Neural cell (in vitro differentiated cells): ENCODE results near the gene PNCK. TPM values are rescaled to one million over a fixed set of nuclear protein-coding genes. Genes with fewer than 3 reads are reported as not detected.

Experiments
- H2AFZ ChIP-seq: fragments of 200-600, 300-800 bp; sonication (generic), shearing (Covaris generic); 2 replicates; pipeline ENCODE4 v1.6.0; 2014; ENCODE audit warnings: low read depth, mild to moderate bottlenecking, antibody characterized with exemption, low read length, moderate library complexity
- H3F3A ChIP-seq: fragments of 200-600 bp; shearing (Covaris generic); 2 replicates; pipeline ENCODE4 v1.6.1; 2016; ENCODE audit warnings: mild to moderate bottlenecking, moderate library complexity, mixed read lengths, antibody characterized with exemption, low read length; ENCODE audit not compliant: insufficient read depth, poor library complexity, severe bottlenecking
- H3K27ac ChIP-seq: fragments of 200-600, 300-800 bp; sonication (generic), shearing (Covaris generic); 2 replicates; pipeline ENCODE4 v1.5.1; 2014; ENCODE audit warnings: mild to moderate bottlenecking, low read length, moderate library complexity
- H3K27me3 ChIP-seq: fragments of 300-800, 200-600 bp; sonication (generic), shearing (Covaris generic); 2 replicates; pipeline ENCODE4 v1.6.0; 2014; ENCODE audit warnings: mild to moderate bottlenecking, low read depth, low read length, moderate library complexity; ENCODE audit not compliant: insufficient read depth
- H3K36me3 ChIP-seq: fragments of 300-800, 200-600 bp; sonication (generic), shearing (Covaris generic); 2 replicates; pipeline ENCODE4 v1.5.1; 2014; ENCODE audit warnings: mild to moderate bottlenecking, antibody characterized with exemption, low read length, moderate library complexity; ENCODE audit not compliant: insufficient read depth
- H3K4me2 ChIP-seq: fragments of 300-800, 200-600 bp; sonication (generic), shearing (Covaris generic); 2 replicates; pipeline ENCODE4 v1.6.0; 2014; ENCODE audit warnings: mild to moderate bottlenecking, low read length
- H3K4me3 ChIP-seq: fragments of 300-800, 200-600 bp; sonication (generic), shearing (Covaris generic); 2 replicates; pipeline ENCODE4 v1.5.1; 2014; ENCODE audit warnings: mild to moderate bottlenecking, low read length, moderate library complexity
- H3K79me2 ChIP-seq: fragments of 200-600 bp; shearing (Covaris generic); replicated peaks from 2 replicates; pipeline ENCODE4 v1.6.0; 2014; ENCODE audit warnings: mild to moderate bottlenecking, low read length, moderate library complexity; ENCODE audit not compliant: insufficient read depth
- H3K9ac ChIP-seq: fragments of 300-800, 200-600 bp; sonication (generic), shearing (Covaris generic); 2 replicates; pipeline ENCODE4 v1.6.1; 2016; ENCODE audit warnings: mild to moderate bottlenecking, low read length, mixed read lengths
- H3K9me2 ChIP-seq: fragments of 200-600 bp; shearing (Covaris generic); 2 replicates; pipeline ENCODE4 v1.6.1; 2016; ENCODE audit warnings: mild to moderate bottlenecking, low read length, mixed read lengths; ENCODE audit not compliant: insufficient read depth
- H3K9me3 ChIP-seq: fragments of 200-600, 300-800 bp; sonication (generic), shearing (Covaris generic); 2 replicates; pipeline ENCODE4 v1.6.1; 2016; ENCODE audit warnings: mild to moderate bottlenecking, mixed run types, low read length, moderate library complexity, mixed read lengths
- H4K20me1 ChIP-seq: fragments of 200-600 bp; shearing (Covaris generic); 2 replicates; pipeline ENCODE4 v1.6.1; 2016; ENCODE audit warnings: mild to moderate bottlenecking, mixed run types; ENCODE audit not compliant: insufficient read depth
- EP300 ChIP-seq: fragments of 450-650 bp; conservative IDR thresholded peaks from 2 replicates; pipeline ENCODE4 v1.6.1; 2014; ENCODE audit warnings: antibody characterized with exemption, mild to moderate bottlenecking, moderate library complexity; ENCODE audit not compliant: poor library complexity, severe bottlenecking
- EZH2 ChIP-seq: fragments of 200-600, 300-800 bp; shearing (Covaris generic), sonication (generic); IDR thresholded peaks from 2 replicates; pipeline ENCODE4 v1.6.1; 2014; ENCODE audit warnings: antibody characterized with exemption, low read length, borderline replicate concordance, mild to moderate bottlenecking; ENCODE audit not compliant: insufficient read depth, poor library complexity, severe bottlenecking
- MXI1 ChIP-seq: fragments of 450-650 bp; conservative IDR thresholded peaks from 2 replicates; pipeline ENCODE4 v1.6.1; 2014; ENCODE audit warnings: antibody characterized with exemption, mild to moderate bottlenecking; ENCODE audit not compliant: poor library complexity, severe bottlenecking
- POLR2AphosphoS5 ChIP-seq: IDR thresholded peaks from 2 replicates; pipeline ENCODE4 v1.6.1; 2012
- RAD21 ChIP-seq: fragments of 450-650 bp; conservative IDR thresholded peaks from 2 replicates; pipeline ENCODE4 v1.6.1; 2014; ENCODE audit warnings: antibody characterized with exemption, mild to moderate bottlenecking, moderate library complexity
- SMC3 ChIP-seq: fragments of 450-650 bp; conservative IDR thresholded peaks from 2 replicates; pipeline ENCODE4 v1.6.1; 2014; ENCODE audit warnings: antibody characterized with exemption, mild to moderate bottlenecking, moderate library complexity; ENCODE audit not compliant: poor library complexity
- TAF1 ChIP-seq: IDR thresholded peaks from 2 replicates; pipeline ENCODE4 v1.6.1; 2012; ENCODE audit warnings: low read depth
- polyA plus RNA-seq: library from polyadenylated mRNA; depleted of rRNA; stranded (reverse); fragments of >200 nt; gene quantifications from 2 replicates; pipeline ENCODE4 v1.2.3, GENCODE V29; 2014
- TF ChIP-seq, protein P1 (sequence below): IDR thresholded peaks from 2 replicates; pipeline ENCODE4 v1.6.1; 2012; ENCODE audit warnings: borderline replicate concordance
- TF ChIP-seq, protein P2 (sequence below): fragments of 450-650 bp; IDR thresholded peaks from 2 replicates; pipeline ENCODE4 v1.5.1; 2014; ENCODE audit warnings: antibody characterized with exemption, mild to moderate bottlenecking, moderate library complexity; ENCODE audit not compliant: poor library complexity, severe bottlenecking

PNCK gene
- polyA plus RNA-seq, 1 donor from 2014 or later = 9.5 TPM

DNA sequence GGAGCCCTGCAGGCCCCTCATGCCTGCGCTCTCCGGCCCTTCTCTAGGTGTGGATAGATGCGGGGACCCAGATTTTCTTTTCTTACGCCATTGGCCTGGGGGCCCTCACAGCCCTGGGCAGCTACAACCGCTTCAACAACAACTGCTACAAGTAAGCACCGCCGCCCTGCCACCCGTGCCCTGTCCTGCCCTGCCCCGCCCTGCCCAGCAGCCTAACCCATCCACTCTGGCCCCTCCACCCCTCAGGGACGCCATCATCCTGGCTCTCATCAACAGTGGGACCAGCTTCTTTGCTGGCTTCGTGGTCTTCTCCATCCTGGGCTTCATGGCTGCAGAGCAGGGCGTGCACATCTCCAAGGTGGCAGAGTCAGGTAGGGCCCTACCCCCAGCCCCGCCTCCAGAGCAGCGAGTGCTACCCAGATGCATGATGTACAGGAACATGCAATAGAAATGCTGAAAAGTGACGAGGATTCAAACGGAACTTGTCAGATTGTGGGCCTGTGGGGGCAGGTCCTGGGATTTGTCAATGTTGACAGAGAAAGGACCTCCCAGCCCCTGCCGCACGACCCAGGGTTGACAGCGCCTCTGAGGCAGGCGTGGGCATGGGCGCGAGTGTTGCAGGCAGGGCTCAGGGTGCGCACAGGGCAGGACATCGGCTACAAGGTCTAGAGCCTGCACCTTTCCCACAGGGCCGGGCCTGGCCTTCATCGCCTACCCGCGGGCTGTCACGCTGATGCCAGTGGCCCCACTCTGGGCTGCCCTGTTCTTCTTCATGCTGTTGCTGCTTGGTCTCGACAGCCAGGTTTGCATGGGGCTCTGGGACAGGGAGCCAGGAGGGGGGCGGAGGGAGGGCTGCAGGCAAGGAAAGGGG lies 19.8 kb upstream of the PNCK start:
- Histone ChIP-seq H4K20me1 (peaks cover 4% of the 10 kb centered on the region), H2AFZ (no peak overlapping the region), H3K9me2 (no peaks in the 10 kb centered on the region), H3K79me2 (peaks cover 9% of the 10 kb centered on the region), H3K27ac (no peak overlapping the region), H3K4me3 (no peak overlapping the region), H3K9me3 (no peaks in the 10 kb centered on the region), H3K36me3 (no peaks in the 10 kb centered on the region), H3K27me3 (no peaks in the 10 kb centered on the region), H3K9ac (no peak overlapping the region), H3K4me2 (no peak overlapping the region), H3F3A (no peaks in the 10 kb centered on the region)
- TF ChIP-seq SMC3 = no peak
- no peak for TF ChIP-seq EP300
- TF ChIP-seq EZH2 = no peak
- TF ChIP-seq TAF1 = no peak
- no peak for TF ChIP-seq RAD21
- no peak for TF ChIP-seq MXI1
- TF ChIP-seq, protein P1, sequence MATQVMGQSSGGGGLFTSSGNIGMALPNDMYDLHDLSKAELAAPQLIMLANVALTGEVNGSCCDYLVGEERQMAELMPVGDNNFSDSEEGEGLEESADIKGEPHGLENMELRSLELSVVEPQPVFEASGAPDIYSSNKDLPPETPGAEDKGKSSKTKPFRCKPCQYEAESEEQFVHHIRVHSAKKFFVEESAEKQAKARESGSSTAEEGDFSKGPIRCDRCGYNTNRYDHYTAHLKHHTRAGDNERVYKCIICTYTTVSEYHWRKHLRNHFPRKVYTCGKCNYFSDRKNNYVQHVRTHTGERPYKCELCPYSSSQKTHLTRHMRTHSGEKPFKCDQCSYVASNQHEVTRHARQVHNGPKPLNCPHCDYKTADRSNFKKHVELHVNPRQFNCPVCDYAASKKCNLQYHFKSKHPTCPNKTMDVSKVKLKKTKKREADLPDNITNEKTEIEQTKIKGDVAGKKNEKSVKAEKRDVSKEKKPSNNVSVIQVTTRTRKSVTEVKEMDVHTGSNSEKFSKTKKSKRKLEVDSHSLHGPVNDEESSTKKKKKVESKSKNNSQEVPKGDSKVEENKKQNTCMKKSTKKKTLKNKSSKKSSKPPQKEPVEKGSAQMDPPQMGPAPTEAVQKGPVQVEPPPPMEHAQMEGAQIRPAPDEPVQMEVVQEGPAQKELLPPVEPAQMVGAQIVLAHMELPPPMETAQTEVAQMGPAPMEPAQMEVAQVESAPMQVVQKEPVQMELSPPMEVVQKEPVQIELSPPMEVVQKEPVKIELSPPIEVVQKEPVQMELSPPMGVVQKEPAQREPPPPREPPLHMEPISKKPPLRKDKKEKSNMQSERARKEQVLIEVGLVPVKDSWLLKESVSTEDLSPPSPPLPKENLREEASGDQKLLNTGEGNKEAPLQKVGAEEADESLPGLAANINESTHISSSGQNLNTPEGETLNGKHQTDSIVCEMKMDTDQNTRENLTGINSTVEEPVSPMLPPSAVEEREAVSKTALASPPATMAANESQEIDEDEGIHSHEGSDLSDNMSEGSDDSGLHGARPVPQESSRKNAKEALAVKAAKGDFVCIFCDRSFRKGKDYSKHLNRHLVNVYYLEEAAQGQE = no peak
- TF ChIP-seq POLR2AphosphoS5 = no peak
- TF ChIP-seq, protein P2, sequence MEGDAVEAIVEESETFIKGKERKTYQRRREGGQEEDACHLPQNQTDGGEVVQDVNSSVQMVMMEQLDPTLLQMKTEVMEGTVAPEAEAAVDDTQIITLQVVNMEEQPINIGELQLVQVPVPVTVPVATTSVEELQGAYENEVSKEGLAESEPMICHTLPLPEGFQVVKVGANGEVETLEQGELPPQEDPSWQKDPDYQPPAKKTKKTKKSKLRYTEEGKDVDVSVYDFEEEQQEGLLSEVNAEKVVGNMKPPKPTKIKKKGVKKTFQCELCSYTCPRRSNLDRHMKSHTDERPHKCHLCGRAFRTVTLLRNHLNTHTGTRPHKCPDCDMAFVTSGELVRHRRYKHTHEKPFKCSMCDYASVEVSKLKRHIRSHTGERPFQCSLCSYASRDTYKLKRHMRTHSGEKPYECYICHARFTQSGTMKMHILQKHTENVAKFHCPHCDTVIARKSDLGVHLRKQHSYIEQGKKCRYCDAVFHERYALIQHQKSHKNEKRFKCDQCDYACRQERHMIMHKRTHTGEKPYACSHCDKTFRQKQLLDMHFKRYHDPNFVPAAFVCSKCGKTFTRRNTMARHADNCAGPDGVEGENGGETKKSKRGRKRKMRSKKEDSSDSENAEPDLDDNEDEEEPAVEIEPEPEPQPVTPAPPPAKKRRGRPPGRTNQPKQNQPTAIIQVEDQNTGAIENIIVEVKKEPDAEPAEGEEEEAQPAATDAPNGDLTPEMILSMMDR = no peak

DNA sequence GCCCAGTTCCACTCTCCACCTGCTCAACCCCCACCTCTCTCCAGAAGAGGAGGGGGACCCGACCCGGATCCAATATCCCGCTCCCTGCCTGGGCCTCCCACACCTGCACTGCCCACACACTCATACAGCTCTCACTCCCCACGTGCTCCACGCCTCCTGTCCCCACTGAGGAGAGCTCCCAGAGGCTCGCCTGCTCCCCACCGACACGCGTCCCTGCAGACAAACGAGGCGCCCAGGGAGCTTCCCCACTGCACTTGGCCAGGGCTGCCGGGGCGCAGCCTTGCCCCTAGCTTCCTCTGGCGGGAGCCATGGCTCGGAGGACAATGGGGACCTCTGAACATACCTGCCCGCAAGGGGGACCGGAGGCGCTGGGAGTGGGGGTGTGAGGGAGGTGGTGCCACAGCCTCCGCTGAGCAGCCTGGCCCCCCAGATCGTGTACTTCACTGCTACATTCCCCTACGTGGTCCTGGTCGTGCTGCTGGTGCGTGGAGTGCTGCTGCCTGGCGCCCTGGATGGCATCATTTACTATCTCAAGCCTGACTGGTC lies 19.1 kb upstream of the PNCK start:
- Histone ChIP-seq H3K4me2 (no peak overlapping the region), H2AFZ (no peak overlapping the region), H3K36me3 (no peaks in the 10 kb centered on the region), H4K20me1 (peaks cover 4% of the 10 kb centered on the region), H3K9me3 (no peaks in the 10 kb centered on the region), H3F3A (no peaks in the 10 kb centered on the region), H3K9me2 (no peaks in the 10 kb centered on the region), H3K4me3 (no peak overlapping the region), H3K27me3 (no peaks in the 10 kb centered on the region), H3K27ac (no peak overlapping the region), H3K9ac (no peak overlapping the region), H3K79me2 (peaks cover 9% of the 10 kb centered on the region)
- TF ChIP-seq RAD21 = no peak
- TF ChIP-seq SMC3 = no peak
- TF ChIP-seq MXI1 = no peak
- TF ChIP-seq EP300 = no peak
- no peak for TF ChIP-seq POLR2AphosphoS5
- no peak for TF ChIP-seq EZH2
- TF ChIP-seq, protein P2 = no peak
- TF ChIP-seq, protein P1 = no peak
